WTC11 (cell line): ENCODE measurements around the gene ZEB2. TPM values are rescaled to one million over a fixed set of nuclear protein-coding genes. Genes with fewer than 3 reads are reported as not detected.

Experiments used
- ATAC-seq: fragments of 200-7000 bp; cut with Tn5 transposase; 2 replicates; pipeline ENCODE4 v1.10.0; 2021; ENCODE audit warnings: mild to moderate bottlenecking, moderate library complexity
- CTCF ChIA-PET: fragments of 300-600 bp; sonication (Branson Sonifier 250); formaldehyde crosslinking; loops from one replicate; lab custom pipeline; 2021; ENCODE audit warnings: antibody characterized with exemption; lab: Charles Lee
- POLR2A ChIA-PET: fragments of 350-600 bp; sonication (Branson Sonifier 250); formaldehyde crosslinking; loops from one replicate; lab custom pipeline; 2021; ENCODE audit warnings: antibody characterized with exemption; lab: Charles Lee
- DNase-seq: peaks from one replicate; pipeline ENCODE4 v3.0.0; 2021; ENCODE audit warnings: low spot score
- H3K27ac Mint-ChIP-seq: 2 replicates; pipeline ENCODE4 v1.8.0; 2021; ENCODE audit warnings: mixed read lengths
- H3K27me3 Mint-ChIP-seq: 2 replicates; pipeline ENCODE4 v1.8.0; 2021; ENCODE audit warnings: low read depth, mild to moderate bottlenecking, moderate library complexity, mixed read lengths
- H3K36me3 Mint-ChIP-seq: 2 replicates; pipeline ENCODE4 v1.8.0; 2021; ENCODE audit warnings: mixed read lengths
- H3K4me1 Mint-ChIP-seq: 2 replicates; pipeline ENCODE4 v1.8.0; 2022; ENCODE audit warnings: mixed read lengths
- H3K4me3 Mint-ChIP-seq: 2 replicates; pipeline ENCODE4 v1.8.0; 2021; ENCODE audit warnings: mild to moderate bottlenecking, moderate library complexity, mixed read lengths
- H3K9me3 Mint-ChIP-seq: 2 replicates; pipeline ENCODE4 v1.8.0; 2021; ENCODE audit warnings: mixed read lengths
- ATF1 ChIP-seq: sonication (generic); formaldehyde crosslinking; IDR thresholded peaks from 2 replicates; pipeline ENCODE4 v1.8.1; 2023; ENCODE audit warnings: mild to moderate bottlenecking, moderate library complexity, missing genetic modification reagents
- ESRRA ChIP-seq: sonication (generic); formaldehyde crosslinking; IDR thresholded peaks from 2 replicates; pipeline ENCODE4 v1.8.1; 2022; ENCODE audit warnings: mild to moderate bottlenecking, missing genetic modification reagents, borderline replicate concordance
- GRHL2 ChIP-seq: fragments of 250-450 bp; sonication (Bioruptor Pico); IDR thresholded peaks from 2 replicates; pipeline ENCODE4 v1.8.0; 2022; ENCODE audit warnings: mild to moderate bottlenecking, moderate library complexity; ENCODE audit not compliant: insufficient replicate concordance, severe bottlenecking
- HMGXB4 ChIP-seq: sonication (generic); formaldehyde crosslinking; IDR thresholded peaks from 2 replicates; pipeline ENCODE4 v1.8.1; 2023; ENCODE audit warnings: mild to moderate bottlenecking, moderate library complexity, missing genetic modification reagents
- KAT7 ChIP-seq: sonication (generic); formaldehyde crosslinking; IDR thresholded peaks from 2 replicates; pipeline ENCODE4 v1.8.1; 2023; ENCODE audit warnings: missing genetic modification reagents, mild to moderate bottlenecking, borderline replicate concordance
- NFATC4 ChIP-seq: fragments of 250-450 bp; sonication (Bioruptor Pico); IDR thresholded peaks from 2 replicates; pipeline ENCODE4 v1.9.0; 2021; ENCODE audit warnings: mild to moderate bottlenecking
- NFYB ChIP-seq: sonication (generic); formaldehyde crosslinking; conservative IDR thresholded peaks from 2 replicates; pipeline ENCODE4 v1.8.0; 2022; ENCODE audit warnings: low read depth, missing genetic modification reagents
- SMAD4 ChIP-seq: sonication (generic); formaldehyde crosslinking; IDR thresholded peaks from 2 replicates; pipeline ENCODE4 v1.8.0; 2022; ENCODE audit warnings: mild to moderate bottlenecking, missing genetic modification reagents
- TCF7 ChIP-seq: sonication (generic); formaldehyde crosslinking; IDR thresholded peaks from 2 replicates; pipeline ENCODE4 v1.8.0; 2022; ENCODE audit warnings: mild to moderate bottlenecking, low read depth, missing genetic modification reagents, moderate library complexity
- ZMAT4 ChIP-seq: fragments of 250-450 bp; sonication (Bioruptor Pico); IDR thresholded peaks from 2 replicates; pipeline ENCODE4 v1.9.0; 2021; ENCODE audit warnings: mild to moderate bottlenecking
- ZNF317 ChIP-seq: sonication (generic); formaldehyde crosslinking; IDR thresholded peaks from 2 replicates; pipeline ENCODE4 v1.8.1; 2023; ENCODE audit warnings: low read depth, mild to moderate bottlenecking, moderate library complexity, missing genetic modification reagents, borderline replicate concordance
- ZNF423 ChIP-seq: fragments of 250-450 bp; sonication (Bioruptor Pico); IDR thresholded peaks from 2 replicates; pipeline ENCODE4 v2.1.2; 2022; ENCODE audit warnings: mild to moderate bottlenecking, moderate library complexity
- ZNF425 ChIP-seq: fragments of 250-450 bp; sonication (Bioruptor Pico); conservative IDR thresholded peaks from 2 replicates; pipeline ENCODE4 v1.9.0; 2021; ENCODE audit warnings: mild to moderate bottlenecking
- ZNF512 ChIP-seq: sonication (generic); formaldehyde crosslinking; IDR thresholded peaks from 2 replicates; pipeline ENCODE4 v1.8.1; 2022; ENCODE audit warnings: missing genetic modification reagents, borderline replicate concordance
- ZSCAN18 ChIP-seq: fragments of 250-450 bp; sonication (Bioruptor Pico); IDR thresholded peaks from 2 replicates; pipeline ENCODE4 v2.1.2; 2022; ENCODE audit warnings: mild to moderate bottlenecking, moderate library complexity
- total RNA-seq: library from RNA; stranded (reverse); gene quantifications from 3 replicates; pipeline ENCODE4 v1.2.3, GENCODE V29; 2021

The ZEB2 gene
- total RNA-seq, 1 experiment from 2014 or later: 0.42 TPM

GRCh38 chr2:144409241-144409640, 110.7 kb downstream of the ZEB2 start:
- peaks cover 3% of the 10 kb centered on the region; the same call in 1 of the 2 replicates for H3K9me3 Mint-ChIP-seq
- H3K27ac Mint-ChIP-seq: no peak overlapping the region
- no peak for TF ChIP-seq NFYB (CRISPR knock-in tag)
- no peak overlapping the region for H3K4me3 Mint-ChIP-seq
- no peak for DNase-seq
- no peak for ATAC-seq
- peaks cover 22% of the 10 kb centered on the region for H3K4me1 Mint-ChIP-seq
- H3K36me3 Mint-ChIP-seq: no peaks in the 10 kb centered on the region
- ChIA-PET CTCF (no interaction called here), POLR2A (no interaction called here)
- H3K27me3 Mint-ChIP-seq: no peaks in the 10 kb centered on the region

GRCh38 chr2:144407262-144407661, 112.7 kb downstream of the ZEB2 start:
- no peak overlapping the region for H3K27ac Mint-ChIP-seq
- no peaks in the 10 kb centered on the region for H3K27me3 Mint-ChIP-seq
- H3K4me1 Mint-ChIP-seq: peaks cover 21% of the 10 kb centered on the region
- CTCF ChIA-PET: no interaction called here
- DNase-seq (no peak), ATAC-seq (no peak)
- no peaks in the 10 kb centered on the region for H3K36me3 Mint-ChIP-seq
- TF ChIP-seq ESRRA (no peak), ZNF423 (CRISPR knock-in tag) (no peak), GRHL2 (CRISPR knock-in tag) (no peak), SMAD4 (CRISPR knock-in tag) (no peak), ZMAT4 (no peak), ATF1 (CRISPR knock-in tag) (no peak), NFATC4 (CRISPR knock-in tag) (no peak), ZNF317 (no peak), ZNF425 (CRISPR knock-in tag) (no peak), ZSCAN18 (CRISPR knock-in tag) (no peak), HMGXB4 (CRISPR knock-in tag) (no peak), ZNF512 (CRISPR knock-in tag) (no peak), KAT7 (CRISPR knock-in tag) (no peak), TCF7 (CRISPR knock-in tag) (no peak)
- peaks cover 3% of the 10 kb centered on the region; the same call in 1 of the 2 replicates for H3K9me3 Mint-ChIP-seq
- POLR2A ChIA-PET: no interaction called here
- H3K4me3 Mint-ChIP-seq: no peak overlapping the region
